ENCODE measurements around the gene VEPH1.

The VEPH1 gene

DNA sequence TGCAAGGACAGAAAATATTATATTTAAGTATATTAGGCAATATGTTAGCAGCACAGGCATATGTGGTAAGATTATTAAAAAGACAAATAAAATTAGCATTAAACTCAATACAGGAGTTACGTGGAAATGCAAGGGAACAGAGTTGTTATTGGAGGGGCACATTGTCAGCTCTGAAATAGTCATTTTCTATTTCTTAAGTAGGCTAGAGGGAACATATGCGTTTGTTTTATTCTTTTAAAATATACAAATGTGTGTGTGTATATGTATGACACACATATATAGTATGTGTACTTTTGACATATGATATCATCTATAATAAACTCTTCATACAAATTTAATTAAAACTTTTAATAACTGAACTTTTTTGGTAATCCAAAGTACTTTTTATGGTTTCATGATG lies 22.8 kb upstream of the VEPH1 start:
- FAIRE-seq, result no peak
- DNase-seq (ENCODE audit: insufficient read length, low spot score), result no peak

GRCh38 chr3:157523814-157524213 lies 20.6 kb upstream of the VEPH1 start:
- FAIRE-seq (no peak), DNase-seq (ENCODE audit: insufficient read length, low spot score) (no peak)

- FAIRE-seq, result no peak
These were observed 19.4 kb upstream of the VEPH1 start for GRCh38 chr3:157522648-157523047.

GRCh38 chr3:157520485-157521150 lies 17.4 kb upstream of the VEPH1 start:
- FAIRE-seq (no peak), DNase-seq (ENCODE audit: insufficient read length, low spot score) (no peak)

More at GRCh38 chr3:157522648-157523047, 19.4 kb upstream of the VEPH1 start:
- DNase-seq (ENCODE audit: insufficient read length, low spot score), result no peak

DNA sequence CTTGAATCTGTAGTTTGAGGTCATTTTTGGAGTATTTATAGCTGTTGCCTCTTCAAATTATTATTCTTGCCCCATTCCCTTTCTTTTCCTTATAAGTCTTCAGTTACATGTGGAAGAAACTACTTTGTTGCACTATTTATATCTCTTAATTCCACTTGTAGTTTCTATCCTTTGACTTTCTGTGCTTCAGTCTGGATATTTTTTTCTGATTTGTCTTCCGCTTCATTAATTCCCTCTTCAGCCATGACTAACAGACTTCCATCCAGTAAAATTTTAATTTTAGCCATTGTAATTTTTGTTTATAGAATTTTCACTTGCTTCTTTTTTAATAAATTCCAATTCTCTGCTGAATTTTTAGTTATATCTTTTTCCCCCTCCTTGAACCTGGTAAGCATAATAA lies 15.7 kb upstream of the VEPH1 start:
- DNase-seq (ENCODE audit: insufficient read length, low spot score) (no peak), FAIRE-seq (no peak)

- no peak for DNase-seq (ENCODE audit: insufficient read length, low spot score)
- FAIRE-seq, result no peak
These were observed 13.7 kb upstream of the VEPH1 start for GRCh38 chr3:157516928-157517327.

- no peak for DNase-seq (ENCODE audit: insufficient read length, low spot score)
- FAIRE-seq, result no peak
These were observed 12.2 kb upstream of the VEPH1 start for GRCh38 chr3:157515398-157515797.

- DNase-seq (ENCODE audit: insufficient read length, low spot score) (no peak), FAIRE-seq (no peak)
These were observed 11.2 kb upstream of the VEPH1 start for GRCh38 chr3:157514371-157514895.

GRCh38 chr3:157513585-157513984 lies 10.4 kb upstream of the VEPH1 start:
- DNase-seq (ENCODE audit: insufficient read length, low spot score) (no peak), FAIRE-seq (no peak)

DNA sequence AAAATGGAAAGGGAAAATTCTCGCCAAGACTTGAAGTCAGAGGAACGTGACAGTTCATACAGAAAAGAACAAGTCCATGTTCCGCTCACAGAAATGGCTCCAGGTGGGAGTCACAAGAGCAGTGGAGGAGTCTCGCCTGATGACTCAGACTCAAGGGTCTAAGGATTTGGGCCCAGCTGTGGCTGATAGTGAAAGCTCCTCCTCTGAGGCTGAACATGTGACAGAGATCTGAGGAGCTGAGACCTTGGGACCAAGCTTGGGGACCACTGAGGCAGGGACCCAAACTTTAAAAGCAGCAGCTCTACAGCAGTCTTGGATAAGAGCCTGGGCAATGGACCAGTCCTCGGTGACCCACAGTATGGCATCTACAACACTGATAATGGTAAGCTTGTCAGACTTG lies 9.3 kb upstream of the VEPH1 start:
- DNase-seq (ENCODE audit: insufficient read length, low spot score), result no peak
- no peak for FAIRE-seq

DNA sequence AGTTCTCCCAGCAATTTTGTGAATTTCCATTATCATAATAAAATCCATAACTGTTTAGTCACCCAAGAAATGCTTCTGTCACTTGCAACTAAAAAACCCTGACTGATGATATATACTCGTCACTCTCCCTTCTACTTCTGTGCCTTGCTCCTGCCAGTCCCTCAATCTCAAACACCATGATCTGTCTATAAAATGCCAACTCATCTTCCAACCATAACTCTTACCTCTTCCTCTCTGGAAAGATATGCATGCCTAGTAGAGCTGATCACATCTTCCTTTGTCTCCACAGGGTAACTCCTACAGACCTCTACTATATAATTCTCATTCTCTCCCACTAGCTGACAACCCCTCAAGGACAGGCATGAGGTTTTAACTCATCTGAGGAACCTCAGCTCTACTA lies 5.2 kb upstream of the VEPH1 start:
- no peak for FAIRE-seq
- no peak for DNase-seq (ENCODE audit: insufficient read length, low spot score)

DNA sequence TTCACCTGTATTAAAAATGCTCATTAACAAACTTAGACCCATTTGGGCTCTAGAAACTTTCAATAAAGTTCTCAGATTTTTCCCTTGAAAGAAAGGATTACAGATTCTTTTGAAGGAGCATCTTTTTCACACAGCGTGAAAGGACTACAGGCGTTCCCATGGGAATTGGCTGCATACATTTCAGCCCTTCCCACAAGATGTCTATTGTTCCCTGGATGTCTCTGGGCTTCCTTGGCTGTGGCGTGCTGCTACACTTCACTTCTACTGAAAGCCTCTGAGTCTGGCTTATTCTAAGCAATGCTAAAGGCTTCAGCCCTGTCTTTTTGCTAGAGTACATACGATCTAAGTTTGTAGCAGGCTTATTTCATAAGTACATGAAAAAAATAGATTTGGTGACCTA lies 1.4 kb downstream of the VEPH1 start:
- FAIRE-seq (no peak), DNase-seq (ENCODE audit: insufficient read length, low spot score) (no peak)

- FAIRE-seq (no peak), DNase-seq (ENCODE audit: insufficient read length, low spot score) (no peak)
These were observed 3.0 kb downstream of the VEPH1 start for GRCh38 chr3:157500232-157500631.

- FAIRE-seq, result no peak
These were observed 3.8 kb downstream of the VEPH1 start for GRCh38 chr3:157499342-157499963.

DNA sequence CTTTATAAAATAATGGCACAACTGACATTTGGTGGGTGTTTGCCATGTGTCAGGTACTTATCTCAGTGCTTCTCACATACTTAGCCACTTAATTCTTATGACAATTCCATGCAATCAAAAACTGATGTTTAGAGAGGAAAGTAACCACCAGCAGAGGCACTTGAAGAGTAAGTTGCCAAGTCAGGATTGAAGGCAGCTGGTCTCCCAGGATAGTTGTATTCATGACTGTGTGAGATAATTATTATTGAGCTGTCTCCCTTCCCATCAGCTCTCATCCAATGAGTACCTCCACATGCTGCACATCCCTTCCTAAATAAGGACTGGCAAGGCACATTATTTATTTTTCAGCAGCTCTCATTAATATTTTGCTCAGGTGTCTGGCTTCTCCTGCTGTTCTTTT lies 4.8 kb downstream of the VEPH1 start:
- FAIRE-seq (no peak), DNase-seq (ENCODE audit: insufficient read length, low spot score) (no peak)

More at GRCh38 chr3:157499342-157499963, 3.8 kb downstream of the VEPH1 start:
- no peak for DNase-seq (ENCODE audit: insufficient read length, low spot score)

GRCh38 chr3:157495846-157496245 lies 7.4 kb downstream of the VEPH1 start:
- no peak for FAIRE-seq
- DNase-seq (ENCODE audit: insufficient read length, low spot score), result no peak

GRCh38 chr3:157494581-157495281 lies 8.5 kb downstream of the VEPH1 start:
- DNase-seq (ENCODE audit: insufficient read length, low spot score) (no peak), FAIRE-seq (no peak)

- FAIRE-seq (peak; percentile 51), DNase-seq (ENCODE audit: insufficient read length, low spot score) (no peak)
These were observed 9.3 kb downstream of the VEPH1 start for GRCh38 chr3:157493627-157494550.

DNA sequence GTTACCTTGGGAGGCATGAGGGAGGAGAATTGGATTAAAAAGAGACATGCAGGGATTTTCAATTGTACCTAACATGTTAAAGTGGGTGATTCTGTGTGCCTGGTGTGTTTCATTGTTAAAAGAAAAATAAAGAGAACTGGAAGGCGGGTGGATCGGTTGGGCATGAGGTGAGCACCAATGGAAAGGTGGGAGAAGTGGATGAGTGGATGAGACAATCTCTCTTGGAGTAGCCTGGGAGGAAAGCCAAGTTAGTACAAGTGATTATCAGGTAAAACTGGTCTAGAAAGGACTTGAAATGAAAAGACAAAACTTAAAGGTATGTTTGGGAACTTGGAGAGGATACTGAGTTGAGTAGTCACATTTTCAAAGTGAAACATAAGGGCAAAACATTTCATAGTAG lies 12.1 kb downstream of the VEPH1 start:
- no peak for DNase-seq (ENCODE audit: insufficient read length, low spot score)

DNA sequence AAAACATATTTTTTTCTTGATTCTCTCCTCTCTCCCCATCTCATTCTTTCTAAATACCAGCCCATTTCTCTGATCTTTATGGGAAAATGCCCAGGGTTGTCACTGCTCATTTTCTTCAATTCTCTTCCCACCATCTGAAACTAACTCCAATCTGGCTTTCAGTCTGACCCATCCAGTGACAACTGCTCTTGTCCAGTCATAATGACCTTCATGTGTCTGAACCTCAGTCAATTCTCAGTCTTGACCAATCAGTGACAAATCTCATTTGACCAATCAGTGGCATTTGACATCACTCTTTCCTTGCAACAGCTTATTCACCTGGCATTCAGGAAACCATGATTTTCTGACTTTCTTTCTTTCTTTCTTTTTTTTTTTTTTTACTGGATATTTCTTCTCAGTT lies 15.1 kb downstream of the VEPH1 start:
- no peak for FAIRE-seq
- DNase-seq (ENCODE audit: insufficient read length, low spot score), result no peak

More for the DNA sequence above, 12.1 kb downstream of the VEPH1 start:
- no peak for FAIRE-seq

DNA sequence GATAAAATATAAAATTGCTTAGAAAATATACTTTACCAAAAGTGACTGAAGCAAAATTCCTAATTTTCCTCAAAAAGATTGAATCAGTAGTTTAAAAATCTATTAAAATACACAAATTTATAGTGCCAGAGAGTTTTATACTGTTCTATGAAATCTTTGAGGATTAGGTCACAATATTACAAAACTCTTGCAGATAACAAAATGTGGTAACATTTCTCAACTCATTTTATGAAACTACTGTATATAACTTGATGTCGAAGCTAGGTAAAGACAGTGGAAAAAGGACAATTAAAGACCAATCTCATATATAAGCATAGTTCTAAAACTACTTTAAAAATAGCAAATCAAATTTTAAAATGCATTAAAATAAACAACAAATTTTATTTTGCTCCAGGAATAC lies 15.9 kb downstream of the VEPH1 start:
- DNase-seq (ENCODE audit: insufficient read length, low spot score) (no peak), FAIRE-seq (no peak)

All from HTR-8/SVneo (cell line).